GM21723 (cell line): Measurements from ENCODE around the gene PRAC1.

ENCODE experiments used
- ATAC-seq: cut with Tn5 transposase; IDR thresholded peaks from one replicate; pipeline ENCODE4 v1.9.1; 2021; ENCODE audit warnings: mild to moderate bottlenecking, moderate library complexity; ENCODE audit not compliant: unreplicated experiment

The PRAC1 gene

DNA sequence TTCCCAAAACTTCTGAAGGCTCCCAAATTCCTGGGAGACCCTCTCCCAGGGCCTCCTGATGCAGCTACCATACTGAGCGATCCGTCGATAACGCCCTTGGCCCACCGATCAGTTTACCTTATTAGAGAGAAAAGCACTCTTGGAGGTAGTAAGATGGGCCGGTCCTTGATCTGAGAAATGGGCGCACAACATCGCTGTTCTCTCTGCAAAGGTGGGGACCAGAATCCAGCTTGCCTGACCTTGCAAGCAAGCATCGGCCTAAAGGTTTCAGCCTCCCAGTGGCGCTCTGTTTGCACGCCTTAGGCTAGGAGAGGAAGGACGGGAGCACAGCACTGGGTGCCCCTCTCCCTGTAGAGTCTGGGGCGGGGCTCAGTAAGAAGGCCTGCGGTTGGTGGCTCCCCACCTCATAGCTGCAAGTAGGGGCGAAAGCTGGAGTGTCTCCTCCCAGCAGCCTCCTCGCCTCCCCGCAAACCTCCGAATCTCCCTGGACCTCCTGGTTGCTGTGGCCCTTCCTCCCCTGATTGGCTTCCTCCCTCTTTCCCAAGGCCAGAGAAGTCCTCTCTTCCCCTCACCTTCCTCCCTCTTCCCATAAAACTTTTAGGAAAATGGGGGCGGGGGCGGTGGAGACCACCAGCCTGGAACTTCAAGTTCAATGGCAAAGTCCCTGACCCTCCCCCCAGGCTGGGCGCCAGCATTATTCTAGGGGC lies at the start of gene PRAC1:
PRAC1 (minus strand) TSS at position 318 of the 707 bp plus-strand sequence; CDS start at position 192, 126 bp downstream.
- ATAC-seq: no peak

DNA sequence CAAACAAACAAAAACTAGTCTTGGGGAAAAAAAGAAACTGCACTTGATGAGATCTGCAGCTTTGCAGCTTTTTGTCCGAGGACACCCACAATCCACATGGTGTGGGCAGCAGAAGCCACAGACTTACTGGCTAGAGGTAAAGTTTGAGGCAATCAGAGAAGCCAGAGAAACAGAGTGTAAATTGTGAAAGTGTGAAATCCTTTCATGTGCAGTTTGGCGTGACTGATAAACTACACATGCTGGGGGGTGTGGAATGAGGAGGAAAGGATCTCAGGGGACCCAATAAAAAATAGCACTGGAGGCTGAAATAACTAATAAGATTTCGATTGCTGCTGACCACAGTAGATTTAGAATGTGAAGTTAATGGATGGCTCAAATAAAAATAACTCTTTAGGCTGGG lies 48.6 kb upstream of the PRAC1 start:
- ATAC-seq: no peak

DNA sequence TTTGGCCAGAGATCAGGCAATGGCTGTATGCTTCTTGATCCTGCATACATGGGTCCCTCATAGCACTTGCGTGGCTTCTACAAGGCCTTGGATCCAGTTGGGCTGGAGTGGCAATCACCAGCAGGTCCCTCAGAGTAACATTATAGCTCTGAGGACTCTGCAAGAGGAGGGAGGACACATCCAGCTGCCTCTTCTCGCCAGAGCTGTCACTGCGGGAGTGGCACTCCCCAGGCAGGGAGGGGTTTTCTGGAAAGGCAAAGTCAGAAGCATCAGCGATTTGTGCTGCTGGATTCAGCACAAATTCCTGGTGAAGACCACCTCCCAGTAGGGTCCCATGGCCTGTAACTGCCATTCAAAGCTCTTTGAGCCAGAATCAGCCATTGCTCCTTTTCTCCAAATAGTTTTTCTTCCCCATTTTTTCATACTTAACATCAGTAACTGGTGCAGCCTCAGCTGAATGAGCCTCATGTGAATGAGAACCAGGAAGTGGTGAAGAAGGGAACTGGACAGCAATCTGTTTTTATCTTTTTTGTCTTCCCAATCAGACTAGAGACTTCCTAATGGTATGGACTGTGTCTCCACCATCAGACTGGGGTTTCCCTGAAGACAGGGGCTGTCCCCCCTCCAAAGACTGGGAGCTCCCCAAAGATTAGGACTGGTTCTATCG lies 46.8 kb upstream of the PRAC1 start:
- ATAC-seq: no peak

GRCh38 chr17:48767263-48767774 lies 45.0 kb upstream of the PRAC1 start:
- ATAC-seq: no peak

DNA sequence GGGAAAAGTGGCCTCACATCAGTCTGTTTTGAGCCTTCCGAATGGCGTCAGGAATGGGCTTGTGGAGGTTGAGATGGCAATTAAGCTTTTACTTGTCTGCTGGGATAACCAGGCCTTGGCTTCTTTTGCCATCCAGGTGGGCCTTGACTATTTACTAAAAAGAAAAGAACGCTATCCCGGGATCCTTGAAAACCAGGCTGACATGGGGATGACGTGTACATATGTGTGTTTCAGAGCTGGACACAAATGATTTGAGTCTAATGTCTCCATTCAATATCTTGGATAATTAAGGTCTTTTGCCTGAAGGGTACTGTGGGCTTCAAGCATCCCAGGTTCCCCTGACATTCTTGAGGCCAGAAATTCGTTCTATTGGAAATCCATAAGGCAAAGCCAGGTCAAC lies 38.8 kb upstream of the PRAC1 start:
- ATAC-seq: no peak

- no peak for ATAC-seq
Measured at GRCh38 chr17:48760411-48760810, 38.1 kb upstream of the PRAC1 start.

DNA sequence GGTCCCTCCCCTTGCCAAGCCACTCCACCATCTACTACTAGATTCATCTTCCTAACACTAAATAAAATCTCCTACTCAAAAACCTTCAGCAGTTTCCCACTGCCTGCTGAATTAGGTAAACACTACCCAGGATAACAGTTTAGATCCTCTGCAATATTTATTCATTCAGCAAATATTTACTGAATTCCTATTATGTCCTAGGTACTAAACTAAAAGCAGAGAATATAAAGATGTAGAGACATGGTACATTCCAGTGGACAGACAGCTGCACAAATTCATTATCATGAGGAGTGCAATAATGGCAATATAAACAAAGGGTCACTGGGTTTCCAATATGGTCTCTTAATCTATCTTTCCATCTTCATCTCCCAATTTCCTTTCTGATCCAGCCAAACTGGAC lies 37.0 kb upstream of the PRAC1 start:
- no peak for ATAC-seq

DNA sequence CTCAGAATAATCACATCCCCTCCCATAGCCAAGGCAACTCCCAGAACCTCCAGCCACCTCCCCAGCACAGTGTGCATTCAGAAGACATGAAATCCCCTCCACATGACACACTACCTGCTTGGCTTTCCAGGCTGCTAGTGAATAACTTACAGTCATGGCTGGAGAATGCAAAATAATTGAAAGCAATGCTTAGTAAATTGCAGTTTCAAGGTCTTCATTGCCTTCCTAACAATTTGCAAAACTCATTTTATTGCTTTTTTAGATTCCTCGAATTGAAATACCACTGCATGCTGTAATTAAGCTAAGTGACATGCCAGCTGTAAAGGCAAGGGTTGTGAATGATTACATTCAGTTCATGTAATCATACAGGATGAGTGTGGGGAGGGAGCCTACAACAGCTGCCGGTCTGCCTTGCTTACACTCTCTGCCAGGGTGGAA lies 35.2 kb upstream of the PRAC1 start:
- no peak for ATAC-seq

GRCh38 chr17:48756830-48757251 lies 34.5 kb upstream of the PRAC1 start:
- no peak for ATAC-seq

DNA sequence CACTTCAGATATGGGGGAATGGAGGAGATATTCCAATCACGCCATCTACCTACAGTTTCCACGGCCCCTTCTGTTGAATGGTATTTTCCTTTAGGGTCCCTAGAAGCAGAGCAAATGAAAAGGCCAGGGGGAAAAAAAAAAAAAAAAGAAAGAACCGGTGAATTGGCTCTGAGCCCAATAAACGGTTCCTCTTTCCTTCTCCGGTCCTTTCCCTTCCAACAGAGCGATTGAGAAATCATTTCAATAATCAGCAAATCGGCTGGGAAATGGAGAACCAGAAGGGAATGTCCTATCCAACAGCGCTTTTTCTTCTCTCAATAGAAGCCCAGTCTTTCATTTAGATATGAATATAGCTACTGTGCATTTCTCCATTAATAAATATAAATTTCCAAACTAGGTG lies 33.0 kb upstream of the PRAC1 start:
- ATAC-seq: no peak

GRCh38 chr17:48754500-48755261 lies 32.4 kb upstream of the PRAC1 start:
- ATAC-seq: no peak

GRCh38 chr17:48753794-48754499 lies 31.6 kb upstream of the PRAC1 start:
- ATAC-seq: no peak

DNA sequence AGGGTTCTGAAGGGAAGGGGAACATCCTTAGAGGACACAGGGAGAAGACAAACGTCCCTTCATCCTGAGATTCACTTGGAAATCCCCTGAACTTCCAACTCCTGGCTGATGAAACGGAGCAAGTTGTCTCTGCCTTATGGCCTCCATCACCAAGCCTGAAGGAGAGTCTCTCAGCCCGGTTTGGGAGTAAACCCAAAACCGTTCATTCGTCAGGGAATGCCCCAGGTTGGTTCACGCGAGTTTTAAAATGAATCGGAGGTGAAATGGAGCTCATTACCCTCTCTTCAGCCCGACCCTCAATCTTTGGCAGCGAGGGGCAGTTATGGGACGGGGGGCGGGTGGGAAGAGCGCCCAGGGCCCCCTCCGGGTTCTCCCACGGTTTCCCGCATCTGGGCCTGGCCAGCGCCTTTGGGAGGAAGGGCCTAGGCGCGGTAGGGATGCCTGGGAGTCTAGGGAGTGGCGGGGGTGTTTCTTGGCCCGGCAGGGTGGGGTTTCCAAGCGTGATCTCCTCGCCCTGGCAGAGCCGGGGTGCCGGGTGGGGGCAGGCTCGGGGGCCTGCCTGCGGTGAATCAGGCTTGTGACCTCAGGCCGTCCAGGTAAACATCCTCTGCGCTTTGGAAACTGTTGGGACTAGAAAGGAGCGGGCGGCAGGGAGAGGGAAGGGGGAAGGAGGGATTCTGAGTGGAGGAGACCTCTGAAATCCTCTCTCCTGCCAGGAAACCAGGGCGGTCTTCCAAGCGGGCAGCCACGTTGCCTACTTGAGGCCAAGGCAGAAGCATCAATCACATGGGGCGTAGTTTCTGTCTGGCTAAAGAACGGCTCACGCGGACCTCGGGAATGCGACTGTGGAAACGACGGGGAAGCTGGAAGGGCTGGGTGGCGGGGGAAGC lies 30.3 kb upstream of the PRAC1 start:
- no peak for ATAC-seq

GRCh38 chr17:48751733-48752398 lies 29.5 kb upstream of the PRAC1 start:
- no peak for ATAC-seq

GRCh38 chr17:48751172-48751571 lies 28.9 kb upstream of the PRAC1 start:
- ATAC-seq: no peak

GRCh38 chr17:48749621-48750553 lies 27.6 kb upstream of the PRAC1 start:
- ATAC-seq: no peak

DNA sequence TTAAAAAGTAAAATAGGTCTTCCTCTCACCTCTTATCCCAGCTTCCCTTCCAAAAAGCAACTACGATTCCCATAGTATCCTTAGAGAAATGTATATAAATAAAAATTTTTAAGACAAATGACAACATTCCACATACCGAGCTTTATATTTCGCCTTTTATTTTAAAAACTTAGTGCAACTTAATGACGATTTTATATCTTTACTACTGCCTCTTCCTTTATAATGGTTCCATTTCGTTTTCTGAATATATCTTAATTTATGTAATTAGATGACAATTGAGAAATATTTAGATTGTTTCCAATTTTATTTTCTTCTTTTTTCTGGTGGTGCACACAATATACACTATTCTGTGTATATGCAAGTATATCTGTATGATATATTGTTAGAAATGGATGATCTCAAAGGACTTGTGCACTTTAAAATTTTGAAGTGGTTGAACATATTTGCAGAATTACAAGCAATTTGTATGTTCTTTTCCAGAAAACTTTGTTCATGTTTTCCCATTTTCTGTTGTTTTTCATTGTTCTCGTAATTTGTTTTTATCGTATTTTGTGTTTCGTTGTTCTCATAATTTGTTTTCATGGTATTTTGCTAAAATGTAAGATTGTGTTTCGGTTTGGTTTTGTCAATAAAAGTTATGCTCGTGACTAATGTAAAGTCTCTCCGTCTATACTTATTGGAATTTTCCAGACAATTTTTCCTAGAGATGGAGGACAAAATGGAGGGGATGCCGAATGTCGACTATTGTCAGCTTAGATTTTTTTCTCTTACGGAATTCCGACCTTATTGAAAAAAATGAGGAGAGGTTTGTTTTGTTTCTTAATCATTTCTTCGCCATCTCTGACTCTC lies 26.6 kb upstream of the PRAC1 start:
- ATAC-seq: no peak
